Astrocyte of the spinal cord (primary cell): ENCODE results near the gene GRK4.

ENCODE experiments used
- DNase-seq: peaks from one replicate; pipeline ENCODE4 v3.0.0; 2011; ENCODE audit warnings: low read depth, low spot score
- H3K4me3 ChIP-seq: 2 replicates; pipeline ENCODE4 v1.5.1; 2011; ENCODE audit warnings: low read depth, mild to moderate bottlenecking, low read length, moderate library complexity
- CTCF ChIP-seq: IDR thresholded peaks from 2 replicates; pipeline ENCODE4 v1.5.1; 2012; ENCODE audit warnings: low read depth, mild to moderate bottlenecking, low read length, inconsistent platforms
- in situ Hi-C: cut with HindIII; loops from 2 replicates; pipeline ENCODE4 v1.10.0; 2017; ENCODE audit warnings: low sequenced_read_pairs

The GRK4 gene

GRCh38 chr4:3071811-3072210, 108.4 kb downstream of the GRK4 start:
- in situ Hi-C loops: no loop called here
- TF ChIP-seq CTCF: no peak
- H3K4me3 ChIP-seq: no peak overlapping the region
- no peak for DNase-seq

- DNase-seq: no peak
- peak; percentile 21 for TF ChIP-seq CTCF
- in situ Hi-C loops: no loop called here
- H3K4me3 ChIP-seq: peak overlapping the region; percentile 59
Observed at GRCh38 chr4:3073158-3074077, 110.0 kb downstream of the GRK4 start.

GRCh38 chr4:3074078-3074845, 110.9 kb downstream of the GRK4 start, which contains the start of the genes HTT and HTT-AS:
Gene HTT, plus strand, starts transcription at chr4:3074681. Its CDS starts 145 bp downstream, at chr4:3074826.
Gene HTT-AS, minus strand, starts transcription at chr4:3074538.
- H3K4me3 ChIP-seq: peak within 1 kb of the TSS; percentile 94
- DNase-seq: peak; percentile 96
- no peak for TF ChIP-seq CTCF
- in situ Hi-C loops: no loop called here

GRCh38 chr4:3074846-3075651, 111.7 kb downstream of the GRK4 start:
- H3K4me3 ChIP-seq: peak overlapping the region; percentile 94
- TF ChIP-seq CTCF: no peak
- in situ Hi-C loops: no loop called here
- DNase-seq: peak; percentile 71

GRCh38 chr4:3075652-3075981, 112.2 kb downstream of the GRK4 start:
- no peak for TF ChIP-seq CTCF

GRCh38 chr4:3077796-3078195, 114.4 kb downstream of the GRK4 start:
- H3K4me3 ChIP-seq: no peak overlapping the region
- TF ChIP-seq CTCF: no peak
- in situ Hi-C loops: no loop called here
- DNase-seq: no peak

More at GRCh38 chr4:3075652-3075981, 112.2 kb downstream of the GRK4 start:
- no peak for DNase-seq
- H3K4me3 ChIP-seq: peak overlapping the region; percentile 94
- in situ Hi-C loops: no loop called here
